AG08396 (cell line): ENCODE results near the gene DUOX2.

ENCODE experiments used
- DNase-seq: peaks from one replicate; pipeline ENCODE4 v3.0.0; 2012; ENCODE audit warnings: low spot score, mixed read lengths

The DUOX2 gene

GRCh38 chr15:45114076-45114750 lies at the start of gene DUOX2, which contains the start of gene DUOXA2:
TSS of gene DUOX2 (minus strand) at chr15:45114172. CDS start at chr15:45113411, 761 bp downstream.
TSS of gene DUOXA2 (plus strand) at chr15:45114326. CDS start at chr15:45114606, 280 bp downstream.
- no peak for DNase-seq

GRCh38 chr15:45163508-45163856 lies 49.5 kb upstream of the DUOX2 start:
- DNase-seq: no peak

GRCh38 chr15:45162771-45163507 lies 49.0 kb upstream of the DUOX2 start:
- DNase-seq: peak; percentile 93

DNA sequence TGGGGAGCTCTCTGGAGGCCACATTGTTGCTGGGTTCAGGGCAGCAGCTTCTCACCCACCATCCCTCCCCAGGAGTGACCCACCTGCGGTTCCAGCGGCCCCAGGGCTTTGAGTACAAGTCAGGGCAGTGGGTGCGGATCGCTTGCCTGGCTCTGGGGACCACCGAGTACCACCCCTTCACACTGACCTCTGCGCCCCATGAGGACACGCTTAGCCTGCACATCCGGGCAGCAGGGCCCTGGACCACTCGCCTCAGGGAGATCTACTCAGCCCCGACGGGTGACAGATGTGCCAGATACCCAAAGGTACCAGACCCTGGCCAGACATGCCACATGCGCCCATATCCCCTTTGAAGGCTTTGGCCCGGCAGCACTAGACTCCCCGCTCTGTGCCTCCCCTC lies 47.7 kb upstream of the DUOX2 start:
- DNase-seq: no peak

DNA sequence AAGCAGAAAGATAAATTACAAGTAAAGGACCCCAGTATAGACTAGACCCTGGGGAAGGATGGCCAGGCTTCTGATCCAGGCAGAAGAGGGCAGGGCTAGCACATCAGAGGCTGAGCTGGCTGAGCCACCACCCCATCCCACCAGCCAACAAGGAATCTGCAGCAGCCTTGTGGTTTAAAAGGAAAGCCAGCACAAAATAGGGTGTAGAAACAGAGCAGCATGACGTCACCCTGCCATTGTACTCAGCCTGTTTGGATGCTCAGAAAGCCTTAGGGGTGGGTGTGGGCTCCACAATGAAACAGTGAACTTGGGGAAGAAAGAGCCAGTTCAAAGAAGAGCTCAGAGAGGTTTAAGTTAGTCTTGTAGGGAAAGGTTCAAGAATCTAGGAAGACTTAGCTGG lies 44.0 kb upstream of the DUOX2 start:
- DNase-seq: peak; percentile 73

DNA sequence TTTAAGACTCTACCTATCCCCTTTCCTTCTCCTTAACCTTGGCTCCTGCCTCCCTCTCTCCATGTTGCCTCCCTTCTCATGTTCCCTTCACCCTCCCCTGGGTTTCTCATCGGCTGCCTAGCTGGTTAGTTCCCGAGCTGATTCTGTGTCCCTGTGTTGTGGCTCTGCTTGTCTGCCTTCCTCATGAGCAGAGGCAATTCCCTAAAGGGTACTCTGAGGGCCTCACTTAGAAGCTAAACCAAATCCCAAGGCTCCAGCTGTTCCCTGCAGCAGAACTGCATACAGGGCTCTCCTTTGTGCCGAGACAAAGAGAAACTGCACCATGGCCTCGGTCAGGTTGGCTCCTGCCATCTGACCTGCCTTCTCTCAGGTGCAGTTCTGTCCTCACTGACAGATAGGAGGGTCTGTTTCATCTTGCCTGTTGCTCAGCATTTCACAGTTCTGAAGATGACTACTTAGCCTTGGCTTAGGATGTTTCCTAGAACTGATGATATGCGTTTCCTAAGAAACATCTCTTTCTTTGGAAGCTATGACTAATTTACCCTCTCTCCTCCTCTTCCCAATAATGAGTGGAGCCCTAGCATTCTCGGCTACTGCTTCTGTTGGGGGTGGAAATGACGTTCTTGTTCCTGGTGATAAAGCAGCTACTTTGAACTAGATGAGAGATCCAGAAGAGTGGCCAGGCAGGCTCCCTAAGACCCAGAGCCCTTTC lies 42.9 kb upstream of the DUOX2 start:
- peak; percentile 60 for DNase-seq

DNA sequence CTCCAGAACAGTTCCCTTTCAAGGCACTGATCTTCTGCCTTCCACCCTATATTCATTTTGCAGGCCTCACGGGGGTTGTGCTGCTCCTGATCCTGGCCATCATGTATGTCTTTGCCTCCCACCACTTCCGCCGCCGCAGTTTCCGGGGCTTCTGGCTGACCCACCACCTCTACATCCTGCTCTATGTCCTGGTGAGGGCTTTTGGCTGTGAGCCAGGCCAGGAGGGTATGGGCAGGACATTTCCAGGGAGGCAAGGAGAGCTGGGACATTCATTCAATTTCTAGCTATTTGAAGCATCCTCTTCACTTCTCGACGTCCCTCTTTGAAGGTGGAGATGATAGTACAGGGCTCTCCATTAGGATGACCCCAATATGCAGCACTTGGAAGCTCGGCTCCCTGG lies 41.8 kb upstream of the DUOX2 start:
- no peak for DNase-seq

DNA sequence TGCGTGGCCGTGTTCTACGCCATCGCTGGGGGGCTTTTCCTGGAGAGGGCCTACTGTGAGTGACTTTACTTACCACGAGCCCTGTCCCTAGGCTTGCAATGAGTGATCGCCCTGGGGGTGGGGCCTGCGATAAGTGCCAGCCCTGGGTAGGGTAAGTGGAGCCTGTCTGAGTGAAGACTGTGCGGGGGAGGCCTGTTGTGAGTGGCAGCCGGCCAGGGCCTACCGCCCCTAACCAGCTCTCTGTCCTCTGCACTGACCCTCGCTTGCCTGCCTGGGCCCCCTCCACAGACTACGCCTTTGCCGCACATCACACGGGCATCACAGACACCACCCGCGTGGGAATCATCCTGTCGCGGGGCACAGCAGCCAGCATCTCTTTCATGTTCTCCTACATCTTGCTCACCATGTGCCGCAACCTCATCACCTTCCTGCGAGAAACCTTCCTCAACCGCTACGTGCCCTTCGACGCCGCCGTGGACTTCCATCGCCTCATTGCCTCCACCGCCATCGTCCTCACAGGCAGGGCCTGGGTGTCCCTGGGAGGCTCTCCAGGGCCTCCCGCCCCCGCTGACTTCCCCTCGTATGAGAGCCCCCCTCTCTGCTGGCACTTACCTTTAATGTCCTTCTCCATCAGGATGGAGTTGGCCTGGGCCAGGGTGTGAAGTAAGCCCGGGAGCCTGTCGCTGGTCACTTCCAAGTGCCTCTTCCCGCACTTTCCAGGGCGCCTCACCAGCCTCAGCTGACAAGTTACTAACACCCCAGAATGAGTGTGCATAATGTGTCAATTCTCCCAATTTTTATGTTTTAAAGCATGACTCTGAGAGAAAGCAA lies 38.2 kb upstream of the DUOX2 start:
- DNase-seq: no peak

DNA sequence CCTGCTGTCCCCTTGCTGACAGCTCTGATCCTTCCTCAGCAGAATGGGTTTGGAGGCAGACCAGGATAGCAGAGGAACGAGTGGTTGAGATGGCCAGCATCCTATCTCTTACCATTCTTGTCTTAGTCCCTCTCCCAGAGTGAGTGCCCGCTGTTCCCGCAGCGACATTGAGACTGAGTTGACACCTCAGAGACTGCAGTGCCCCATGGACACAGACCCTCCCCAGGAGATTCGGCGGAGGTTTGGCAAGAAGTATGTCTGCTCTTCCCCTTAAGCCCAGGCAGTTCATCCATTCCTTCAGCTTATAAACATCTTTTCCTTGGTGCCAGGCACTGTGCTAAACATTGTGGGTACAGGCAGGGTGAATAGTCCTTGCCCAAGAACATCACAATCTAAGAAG lies 37.0 kb upstream of the DUOX2 start:
- DNase-seq: no peak

GRCh38 chr15:45150481-45150880 lies 36.5 kb upstream of the DUOX2 start:
- no peak for DNase-seq

DNA sequence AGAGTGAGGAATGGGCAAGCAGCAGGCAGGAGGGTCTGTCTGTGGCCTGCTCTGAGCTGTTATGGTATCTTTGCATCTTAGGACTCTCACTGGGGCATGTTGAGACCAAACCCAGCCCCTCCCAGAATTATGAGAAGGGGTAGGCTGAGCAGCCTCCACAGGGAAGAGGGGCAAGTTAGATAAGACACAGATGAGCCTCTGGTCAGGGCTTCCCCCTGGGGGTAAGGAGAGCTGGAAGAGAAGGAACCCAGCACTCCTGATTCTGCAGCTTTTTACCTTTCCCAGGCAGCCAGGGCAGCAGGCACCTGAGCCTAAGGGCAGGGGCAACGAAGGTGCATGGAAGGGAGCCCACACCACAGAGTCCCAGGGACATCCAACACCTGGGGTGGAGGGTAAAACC lies 35.1 kb upstream of the DUOX2 start:
- DNase-seq: no peak

DNA sequence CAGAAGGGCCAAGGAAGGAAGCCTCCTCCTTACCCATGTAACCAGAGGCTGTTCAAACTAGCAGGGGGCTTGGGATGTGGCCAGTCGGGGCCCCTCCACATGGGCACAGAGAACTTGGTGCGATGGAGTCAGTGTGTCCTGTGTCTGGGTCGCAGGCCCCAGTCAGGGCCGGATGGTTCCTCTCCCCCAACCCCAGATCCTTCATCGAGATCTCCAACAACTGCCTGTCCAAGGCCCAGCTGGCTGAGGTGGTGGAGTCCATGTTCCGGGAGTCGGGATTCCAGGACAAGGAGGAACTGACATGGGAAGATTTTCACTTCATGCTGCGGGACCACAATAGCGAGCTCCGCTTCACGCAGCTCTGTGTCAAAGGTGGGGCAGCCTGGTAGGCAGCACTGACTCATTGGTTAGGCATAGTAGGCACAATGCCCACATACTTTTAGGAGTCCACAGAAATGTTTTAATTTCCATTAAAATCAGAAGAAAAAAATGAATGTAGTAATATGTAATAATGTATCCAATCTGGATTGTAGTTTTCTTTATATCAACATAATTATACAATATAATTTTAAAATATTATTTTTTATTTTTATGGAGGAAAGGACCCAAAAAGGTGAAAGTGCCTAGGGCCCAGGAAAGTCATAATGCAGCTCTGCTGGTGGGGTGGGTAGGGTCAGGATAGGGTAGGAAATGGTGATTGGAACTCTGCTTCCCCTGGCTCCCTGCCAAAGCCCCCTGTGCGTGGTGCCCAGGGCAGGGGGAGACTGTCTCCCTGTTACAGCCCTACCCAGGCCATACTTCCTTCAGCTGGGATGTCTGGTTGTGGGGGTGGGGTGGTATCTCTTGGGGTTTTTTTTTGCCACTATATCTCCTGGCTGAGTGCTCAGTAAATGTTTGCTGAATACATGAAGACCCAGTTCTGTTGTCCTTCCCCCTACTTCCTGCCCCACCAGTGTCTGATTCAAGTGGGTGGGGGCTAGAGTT lies 34.4 kb upstream of the DUOX2 start:
- no peak for DNase-seq

GRCh38 chr15:45147606-45148005 lies 33.6 kb upstream of the DUOX2 start:
- no peak for DNase-seq

GRCh38 chr15:45146405-45146804 lies 32.4 kb upstream of the DUOX2 start:
- no peak for DNase-seq

DNA sequence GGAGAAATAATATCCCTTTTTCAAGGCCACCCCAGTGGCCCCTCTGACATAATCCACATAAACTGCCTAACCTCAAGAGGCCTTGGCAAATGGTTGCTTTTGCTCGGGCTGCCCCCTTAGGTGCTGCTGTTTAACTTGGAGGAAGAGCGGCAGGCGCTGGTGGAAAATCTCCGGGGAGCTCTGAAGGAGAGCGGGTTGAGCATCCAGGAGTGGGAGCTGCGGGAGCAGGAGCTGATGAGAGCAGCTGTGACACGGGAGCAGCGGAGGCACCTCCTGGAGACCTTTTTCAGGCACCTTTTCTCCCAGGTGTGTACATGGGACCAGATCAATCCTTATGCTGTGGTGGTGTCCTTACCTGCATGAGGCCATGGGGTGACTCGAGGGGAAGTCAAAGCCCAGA lies 30.8 kb upstream of the DUOX2 start:
- DNase-seq: no peak

DNA sequence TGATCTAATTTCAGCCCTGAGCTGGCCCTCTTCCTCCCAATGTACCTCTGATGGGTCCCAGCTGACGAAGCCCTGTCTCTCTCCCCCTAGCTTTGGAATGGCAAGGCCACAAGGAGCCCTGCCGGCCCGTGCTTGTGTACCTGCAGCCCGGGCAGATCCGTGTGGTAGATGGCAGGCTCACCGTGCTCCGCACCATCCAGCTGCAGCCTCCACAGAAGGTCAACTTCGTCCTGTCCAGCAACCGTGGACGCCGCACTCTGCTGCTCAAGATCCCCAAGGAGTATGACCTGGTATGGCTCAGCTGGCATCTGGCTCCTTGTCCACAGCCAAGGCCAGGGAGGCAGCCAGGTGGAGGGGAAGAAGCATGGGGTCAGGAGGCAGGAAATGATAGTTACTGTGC lies 30.0 kb upstream of the DUOX2 start:
- DNase-seq: no peak

DNA sequence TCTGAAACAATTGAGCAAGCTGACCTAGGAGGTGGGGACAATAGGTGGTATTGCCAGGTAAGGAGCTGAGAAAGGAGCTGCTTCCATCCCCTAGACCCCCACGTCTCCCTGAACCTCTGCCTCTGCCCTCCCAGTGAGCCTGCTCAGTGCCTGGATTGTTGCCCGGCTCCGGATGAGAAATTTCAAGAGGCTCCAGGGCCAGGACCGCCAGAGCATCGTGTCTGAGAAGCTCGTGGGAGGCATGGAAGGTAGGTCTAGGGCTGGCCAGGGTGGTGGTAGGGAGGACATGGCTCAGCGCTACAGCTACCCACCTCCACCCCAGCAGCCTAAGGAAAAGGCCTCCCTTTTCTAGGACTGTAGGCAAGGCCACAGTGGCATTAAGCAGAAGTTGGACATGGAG lies 29.1 kb upstream of the DUOX2 start:
- no peak for DNase-seq

DNA sequence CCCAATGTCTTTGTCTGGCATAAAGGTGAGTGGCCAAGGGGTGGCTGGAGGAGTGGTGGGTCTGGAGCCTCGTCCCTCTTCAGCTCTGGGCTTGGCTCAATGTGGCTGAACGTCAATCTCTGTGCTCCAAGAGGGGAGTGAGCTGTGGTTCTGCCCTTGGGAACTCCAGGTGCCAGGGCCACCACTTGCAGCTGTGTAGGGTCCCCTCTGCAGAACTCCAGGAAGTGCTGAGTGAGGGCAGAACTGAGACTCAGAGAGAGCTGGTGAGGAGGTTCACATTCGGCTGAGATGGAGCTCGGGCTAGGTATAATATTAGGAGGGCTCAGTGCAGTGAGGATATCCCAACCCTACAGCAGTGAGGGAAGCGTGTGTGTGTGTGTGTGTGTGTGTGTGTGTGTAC lies 27.4 kb upstream of the DUOX2 start:
- DNase-seq: no peak

DNA sequence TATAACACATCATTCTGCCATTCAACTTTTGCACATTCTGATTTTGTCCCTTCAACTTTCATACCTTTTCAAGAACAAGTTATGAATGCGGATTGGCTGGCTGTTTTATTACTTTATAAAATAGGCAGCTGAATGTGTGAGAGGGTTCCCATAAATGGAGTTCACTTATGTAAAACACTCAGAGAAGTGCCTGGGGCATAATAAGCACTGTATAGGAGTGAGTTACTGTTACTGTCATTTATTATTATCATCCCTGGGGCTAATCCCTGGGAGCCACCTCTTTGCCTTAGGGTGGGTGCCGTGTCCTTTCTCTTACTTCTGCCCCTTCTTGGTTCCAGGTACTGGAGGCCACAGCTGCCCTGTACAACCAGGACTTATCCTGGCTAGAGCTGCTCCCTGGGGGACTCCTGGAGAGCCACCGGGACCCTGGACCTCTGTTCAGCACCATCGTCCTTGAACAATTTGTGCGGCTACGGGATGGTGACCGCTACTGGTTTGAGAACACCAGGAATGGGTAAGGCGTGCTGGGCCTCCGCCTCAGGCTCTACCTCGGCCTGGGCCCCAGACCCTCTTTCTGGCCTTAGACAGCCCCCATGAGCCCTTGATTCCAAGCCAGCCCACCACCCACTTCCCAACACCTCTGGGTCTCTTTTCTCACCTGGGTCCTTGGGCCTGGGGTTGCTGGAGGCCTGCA lies 26.7 kb upstream of the DUOX2 start:
- DNase-seq: no peak

- no peak for DNase-seq
Observed at GRCh38 chr15:45139770-45140169, 25.8 kb upstream of the DUOX2 start.
